Left lung (tissue), 10 donors: Measurements from ENCODE around the gene PICALM. TPM values are rescaled to one million over a fixed set of nuclear protein-coding genes. Genes with fewer than 3 reads are reported as not detected.
A peak's percentile ranks its signal among the peaks of the same experiment; 100 is the strongest.

Experiments used
- ATAC-seq: fragments of 200-7000 bp; cut with Tn5 transposase; one replicate; pipeline ENCODE4 v1.9.1; 2020; ENCODE audit warnings: moderate library complexity
- DNase-seq, 4 donors: peaks; one replicate each; pipeline ENCODE4 v3.0.0-alpha.2; 2013 to 2020
- H3K27ac ChIP-seq, 2 donors: fragments of 200-600 bp; sonication (generic) in 1 of 2; one replicate each; pipeline versions ENCODE4 v1.5.0 to v1.8.0; 2020 to 2021
- H3K27me3 ChIP-seq, 2 donors: fragments of 200-600 bp; sonication (generic) in 1 of 2; one replicate each; pipeline versions ENCODE4 v1.5.0 to v1.8.0; 2020 to 2021
- H3K36me3 ChIP-seq, 2 donors: fragments of 200-600 bp; sonication (generic) in 1 of 2; one replicate each; pipeline versions ENCODE4 v1.5.0 to v1.8.0; 2020 to 2021
- H3K4me1 ChIP-seq, 2 donors: fragments of 200-600 bp; one replicate each; pipeline ENCODE4 v1.8.0; 2021
- H3K4me3 ChIP-seq, 2 donors: fragments of 200-600 bp; sonication (generic) in 1 of 2; one replicate each; pipeline versions ENCODE4 v1.5.0 to v1.8.0; 2020 to 2021; ENCODE audit warnings: mild to moderate bottlenecking in 1 of 2
- H3K9me3 ChIP-seq, 2 donors: fragments of 200-600 bp; sonication (generic) in 1 of 2; one replicate each; pipeline versions ENCODE4 v1.5.0 to v1.8.0; 2020 to 2021
- intact Hi-C, 2 donors: fragments of 100-400 bp; cut with DNase I; formaldehyde crosslinking; loops; one replicate each; pipeline versions ENCODE4 v1.11.2 to v1.14.2; 2022
- polyA plus RNA-seq, 6 donors: library from polyadenylated mRNA; unstranded; fragments of 120-200 nt; gene quantifications; one replicate each; pipeline ENCODE4 v1.2.1, GENCODE V29; 2013; ENCODE audit not compliant: insufficient read length in 6 of 6
- total RNA-seq, 2 donors: library from RNA; stranded (reverse); fragmentation: NEBNext Ultra II Directional; extraction: Animal tissue kit (Norgen Biotek cat#: 25700); gene quantifications; one replicate each; pipeline ENCODE4 v1.2.1, GENCODE V29; 2021
- TF ChIP-seq, protein P1 (sequence below), 2 donors: fragments of 200-600 bp; sonication (generic) in 1 of 2; IDR thresholded peaks; one replicate each; pipeline versions ENCODE4 v1.5.0 to v1.8.0; 2021; ENCODE audit warnings: antibody characterized with exemption in 2 of 2
- donor health status: DM: no; HTN: yes; CAD: no.
- donor health status: DM: no; HTN: no; CAD: no.

Gene PICALM
- total and polyA plus RNA-seq, 8 donors: 159 to 216 (median 182) TPM

- Histone ChIP-seq H3K4me3 (no peak overlapping the region), H3K36me3 (peaks cover 0 to 95% of the 10 kb centered on the region in 2 donors), H3K27ac (no peak overlapping the region), H3K27me3 (no peaks in the 10 kb centered on the region), H3K4me1 (peaks cover 0 to 27% of the 10 kb centered on the region in 2 donors), H3K9me3 (no peaks in the 10 kb centered on the region)
- DNase-seq: no peak
- TF ChIP-seq, protein P1, sequence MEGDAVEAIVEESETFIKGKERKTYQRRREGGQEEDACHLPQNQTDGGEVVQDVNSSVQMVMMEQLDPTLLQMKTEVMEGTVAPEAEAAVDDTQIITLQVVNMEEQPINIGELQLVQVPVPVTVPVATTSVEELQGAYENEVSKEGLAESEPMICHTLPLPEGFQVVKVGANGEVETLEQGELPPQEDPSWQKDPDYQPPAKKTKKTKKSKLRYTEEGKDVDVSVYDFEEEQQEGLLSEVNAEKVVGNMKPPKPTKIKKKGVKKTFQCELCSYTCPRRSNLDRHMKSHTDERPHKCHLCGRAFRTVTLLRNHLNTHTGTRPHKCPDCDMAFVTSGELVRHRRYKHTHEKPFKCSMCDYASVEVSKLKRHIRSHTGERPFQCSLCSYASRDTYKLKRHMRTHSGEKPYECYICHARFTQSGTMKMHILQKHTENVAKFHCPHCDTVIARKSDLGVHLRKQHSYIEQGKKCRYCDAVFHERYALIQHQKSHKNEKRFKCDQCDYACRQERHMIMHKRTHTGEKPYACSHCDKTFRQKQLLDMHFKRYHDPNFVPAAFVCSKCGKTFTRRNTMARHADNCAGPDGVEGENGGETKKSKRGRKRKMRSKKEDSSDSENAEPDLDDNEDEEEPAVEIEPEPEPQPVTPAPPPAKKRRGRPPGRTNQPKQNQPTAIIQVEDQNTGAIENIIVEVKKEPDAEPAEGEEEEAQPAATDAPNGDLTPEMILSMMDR (IDR thresholded peaks at IDR 0.05): no peak
- no peak for ATAC-seq
- intact Hi-C loops: no loop called here
These were observed 77.4 kb downstream of the PICALM start for GRCh38 chr11:85991508-85991907.

- ATAC-seq (no peak), DNase-seq (no peak)
- Histone ChIP-seq H3K36me3 (peaks cover 0 to 91% of the 10 kb centered on the region in 2 donors), H3K4me3 (no peak overlapping the region), H3K27me3 (no peaks in the 10 kb centered on the region), H3K27ac (peak overlapping the region in 1 of 2 donors; percentile 30), H3K4me1 (peaks cover 0 to 27% of the 10 kb centered on the region in 2 donors), H3K9me3 (no peaks in the 10 kb centered on the region)
- TF ChIP-seq, protein P1 (IDR thresholded peaks at IDR 0.05): no peak
- intact Hi-C loops: no loop called here
These were observed 79.1 kb downstream of the PICALM start for GRCh38 chr11:85989746-85990145.

DNA sequence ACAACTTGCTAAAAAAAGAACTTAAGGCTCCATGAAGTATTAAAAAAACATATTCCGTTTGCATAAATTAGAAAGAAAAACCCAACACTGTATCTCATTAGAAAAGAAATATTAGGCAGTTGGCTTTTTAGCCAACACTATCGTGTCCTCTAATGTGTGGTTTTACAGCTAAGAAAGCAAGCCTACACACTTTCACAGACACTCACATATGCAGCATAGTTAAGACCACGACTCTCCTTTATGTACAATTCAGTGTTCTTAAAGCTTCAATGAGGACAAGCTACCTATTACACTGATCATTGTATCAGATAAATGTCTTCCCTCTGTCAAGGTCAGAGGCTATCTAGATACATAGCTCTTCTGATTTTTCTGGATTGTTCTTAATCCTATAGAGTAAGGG lies 80.1 kb downstream of the PICALM start:
- H3K4me1 ChIP-seq: peaks cover 0 to 27% of the 10 kb centered on the region in 2 donors
- ATAC-seq: no peak
- no peak for DNase-seq
- intact Hi-C loops: no loop called here
- H3K9me3 ChIP-seq: no peaks in the 10 kb centered on the region
- peaks cover 0 to 87% of the 10 kb centered on the region in 2 donors for H3K36me3 ChIP-seq
- no peaks in the 10 kb centered on the region for H3K27me3 ChIP-seq
- TF ChIP-seq, protein P1 (IDR thresholded peaks at IDR 0.05): no peak
- no peak overlapping the region for H3K4me3 ChIP-seq
- peak overlapping the region in 1 of 2 donors; percentile 30 for H3K27ac ChIP-seq

GRCh38 chr11:85977751-85978160 lies 91.1 kb downstream of the PICALM start:
- TF ChIP-seq, protein P1 (IDR thresholded peaks at IDR 0.05): no peak
- no peak overlapping the region for H3K4me3 ChIP-seq
- ATAC-seq (no peak), DNase-seq (peak in 2 of 4 donors; percentile 19 to 24)
- H3K9me3 ChIP-seq: no peaks in the 10 kb centered on the region
- H3K27ac ChIP-seq: no peak overlapping the region
- no peaks in the 10 kb centered on the region for H3K27me3 ChIP-seq
- H3K36me3 ChIP-seq: peaks cover 0 to 97% of the 10 kb centered on the region in 2 donors
- intact Hi-C loops: no loop called here
- H3K4me1 ChIP-seq: peaks cover 0 to 8% of the 10 kb centered on the region in 2 donors

DNA sequence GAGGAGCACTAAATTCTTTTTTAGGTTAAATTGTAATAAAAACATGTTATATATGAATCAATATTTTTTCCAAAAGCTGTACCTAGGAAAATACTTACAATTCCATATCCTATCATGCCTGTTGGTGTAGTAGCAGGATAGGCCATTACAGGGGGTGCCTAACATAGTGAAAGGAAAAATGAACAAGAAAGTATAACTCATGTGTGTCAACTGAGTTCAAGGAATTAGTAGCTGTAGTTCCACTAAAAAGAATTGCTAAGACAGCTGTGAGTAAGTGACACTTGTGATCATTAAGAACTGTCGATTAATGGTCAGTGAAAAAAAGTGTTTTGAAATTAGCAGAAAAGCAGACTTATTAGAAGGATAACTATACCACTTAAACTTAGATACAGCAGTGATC lies 92.4 kb downstream of the PICALM start:
- Histone ChIP-seq H3K36me3 (peaks cover 0 to 96% of the 10 kb centered on the region in 2 donors), H3K27me3 (no peaks in the 10 kb centered on the region), H3K27ac (no peak overlapping the region), H3K4me3 (no peak overlapping the region), H3K9me3 (no peaks in the 10 kb centered on the region), H3K4me1 (peaks cover 0 to 8% of the 10 kb centered on the region in 2 donors)
- TF ChIP-seq, protein P1 (IDR thresholded peaks at IDR 0.05): no peak
- intact Hi-C loops: no loop called here
- DNase-seq (no peak), ATAC-seq (no peak)
